Measurements from ENCODE around the gene GORASP2.

GORASP2 gene

DNA sequence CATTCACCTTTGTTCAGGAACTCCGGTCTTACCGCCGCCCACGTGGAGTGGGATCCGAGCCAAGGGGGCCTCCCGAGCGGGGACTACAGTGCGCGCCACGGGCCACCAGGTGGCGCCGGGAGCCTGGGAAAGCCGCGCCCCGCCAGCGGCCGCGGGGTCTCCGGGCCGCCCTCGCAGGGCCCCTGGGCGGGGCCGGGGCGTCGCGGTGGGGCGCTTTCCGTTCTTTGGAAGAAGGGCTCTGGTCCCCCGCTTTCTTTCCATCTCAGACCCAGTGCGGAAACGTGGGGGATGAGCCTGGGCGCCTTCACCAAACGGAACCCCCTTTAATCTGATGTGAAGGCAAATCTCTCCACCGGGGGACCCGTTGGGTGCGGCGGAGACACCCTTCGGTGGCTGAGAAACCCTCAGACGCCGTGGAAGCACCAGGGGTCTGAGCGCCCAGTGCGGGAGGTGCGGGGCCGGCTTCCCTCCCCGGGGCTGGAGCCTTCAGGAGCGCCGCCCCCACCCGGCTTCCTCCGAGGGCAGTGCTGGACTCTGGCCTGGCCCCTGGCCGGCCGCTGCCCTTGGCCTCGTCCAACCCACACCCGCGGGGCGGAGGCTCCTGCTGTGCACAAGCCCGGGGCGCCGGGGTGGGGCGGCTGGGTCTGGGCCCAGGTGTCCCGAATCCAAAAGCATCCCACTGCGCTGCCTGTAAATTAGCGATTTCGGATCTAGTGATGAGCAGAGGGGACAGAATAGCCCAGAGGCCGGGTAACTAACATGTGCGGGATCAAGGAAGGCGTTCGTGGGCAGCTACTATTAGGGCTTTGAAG, 44.6 kb downstream of the GORASP2 start (continued):
- TF ChIP-seq WT1 (tag by site-specific recombination; IDR thresholded peaks at IDR 0.05) (no peak), ZBTB20 (tag by site-specific recombination; IDR thresholded peaks at IDR 0.05) (no peak), ZNF239 (tag by site-specific recombination; IDR thresholded peaks at IDR 0.05) (no peak), ZNF654 (tag by site-specific recombination; IDR thresholded peaks at IDR 0.05; ENCODE audit: low read depth) (peak; percentile 61), ZSCAN30 (tag by site-specific recombination; IDR thresholded peaks at IDR 0.05) (0 out of 2 replicates have a peak, but pooled peaks have one; percentile 52), OVOL3 (tag by site-specific recombination; IDR thresholded peaks at IDR 0.05) (no peak), ZNF266 (tag by site-specific recombination; IDR thresholded peaks at IDR 0.05; ENCODE audit: low read depth) (no peak), ZFP69B (tag by site-specific recombination; IDR thresholded peaks at IDR 0.05) (no peak), ZNF548 (tag by site-specific recombination; IDR thresholded peaks at IDR 0.05) (no peak), ZNF585B (tag by site-specific recombination; IDR thresholded peaks at IDR 0.05) (no peak), ZSCAN16 (tag by site-specific recombination; IDR thresholded peaks at IDR 0.05) (no peak), OSR2 (tag by site-specific recombination; IDR thresholded peaks at IDR 0.05) (no peak), YY2 (tag by site-specific recombination; IDR thresholded peaks at IDR 0.05) (no peak), ZNF221 (tag by site-specific recombination; IDR thresholded peaks at IDR 0.05; ENCODE audit: borderline replicate concordance) (no peak), KLF7 (tag by site-specific recombination; IDR thresholded peaks at IDR 0.05; ENCODE audit: borderline replicate concordance) (no peak), SP3 (tag by site-specific recombination; IDR thresholded peaks at IDR 0.05) (peak; percentile 32; the same call in 1 of the 2 replicates), ZNF140 (tag by site-specific recombination; IDR thresholded peaks at IDR 0.05) (no peak), ZNF777 (tag by site-specific recombination; IDR thresholded peaks at IDR 0.05; ENCODE audit: borderline replicate concordance) (no peak), GLIS1 (tag by site-specific recombination; IDR thresholded peaks at IDR 0.05) (peak; percentile 42; the same call in 1 of the 2 replicates), ZNF544 (tag by site-specific recombination; IDR thresholded peaks at IDR 0.05) (no peak)
- TF ChIP-seq, protein P1, sequence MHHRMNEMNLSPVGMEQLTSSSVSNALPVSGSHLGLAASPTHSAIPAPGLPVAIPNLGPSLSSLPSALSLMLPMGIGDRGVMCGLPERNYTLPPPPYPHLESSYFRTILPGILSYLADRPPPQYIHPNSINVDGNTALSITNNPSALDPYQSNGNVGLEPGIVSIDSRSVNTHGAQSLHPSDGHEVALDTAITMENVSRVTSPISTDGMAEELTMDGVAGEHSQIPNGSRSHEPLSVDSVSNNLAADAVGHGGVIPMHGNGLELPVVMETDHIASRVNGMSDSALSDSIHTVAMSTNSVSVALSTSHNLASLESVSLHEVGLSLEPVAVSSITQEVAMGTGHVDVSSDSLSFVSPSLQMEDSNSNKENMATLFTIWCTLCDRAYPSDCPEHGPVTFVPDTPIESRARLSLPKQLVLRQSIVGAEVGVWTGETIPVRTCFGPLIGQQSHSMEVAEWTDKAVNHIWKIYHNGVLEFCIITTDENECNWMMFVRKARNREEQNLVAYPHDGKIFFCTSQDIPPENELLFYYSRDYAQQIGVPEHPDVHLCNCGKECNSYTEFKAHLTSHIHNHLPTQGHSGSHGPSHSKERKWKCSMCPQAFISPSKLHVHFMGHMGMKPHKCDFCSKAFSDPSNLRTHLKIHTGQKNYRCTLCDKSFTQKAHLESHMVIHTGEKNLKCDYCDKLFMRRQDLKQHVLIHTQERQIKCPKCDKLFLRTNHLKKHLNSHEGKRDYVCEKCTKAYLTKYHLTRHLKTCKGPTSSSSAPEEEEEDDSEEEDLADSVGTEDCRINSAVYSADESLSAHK (tag by site-specific recombination; IDR thresholded peaks at IDR 0.05): no peak
- TF ChIP-seq, protein P2, sequence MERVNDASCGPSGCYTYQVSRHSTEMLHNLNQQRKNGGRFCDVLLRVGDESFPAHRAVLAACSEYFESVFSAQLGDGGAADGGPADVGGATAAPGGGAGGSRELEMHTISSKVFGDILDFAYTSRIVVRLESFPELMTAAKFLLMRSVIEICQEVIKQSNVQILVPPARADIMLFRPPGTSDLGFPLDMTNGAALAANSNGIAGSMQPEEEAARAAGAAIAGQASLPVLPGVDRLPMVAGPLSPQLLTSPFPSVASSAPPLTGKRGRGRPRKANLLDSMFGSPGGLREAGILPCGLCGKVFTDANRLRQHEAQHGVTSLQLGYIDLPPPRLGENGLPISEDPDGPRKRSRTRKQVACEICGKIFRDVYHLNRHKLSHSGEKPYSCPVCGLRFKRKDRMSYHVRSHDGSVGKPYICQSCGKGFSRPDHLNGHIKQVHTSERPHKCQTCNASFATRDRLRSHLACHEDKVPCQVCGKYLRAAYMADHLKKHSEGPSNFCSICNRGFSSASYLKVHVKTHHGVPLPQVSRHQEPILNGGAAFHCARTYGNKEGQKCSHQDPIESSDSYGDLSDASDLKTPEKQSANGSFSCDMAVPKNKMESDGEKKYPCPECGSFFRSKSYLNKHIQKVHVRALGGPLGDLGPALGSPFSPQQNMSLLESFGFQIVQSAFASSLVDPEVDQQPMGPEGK (tag by site-specific recombination; IDR thresholded peaks at IDR 0.05): peak; percentile 49; the same call in 1 of the 2 replicates
- TF ChIP-seq, protein P3, sequence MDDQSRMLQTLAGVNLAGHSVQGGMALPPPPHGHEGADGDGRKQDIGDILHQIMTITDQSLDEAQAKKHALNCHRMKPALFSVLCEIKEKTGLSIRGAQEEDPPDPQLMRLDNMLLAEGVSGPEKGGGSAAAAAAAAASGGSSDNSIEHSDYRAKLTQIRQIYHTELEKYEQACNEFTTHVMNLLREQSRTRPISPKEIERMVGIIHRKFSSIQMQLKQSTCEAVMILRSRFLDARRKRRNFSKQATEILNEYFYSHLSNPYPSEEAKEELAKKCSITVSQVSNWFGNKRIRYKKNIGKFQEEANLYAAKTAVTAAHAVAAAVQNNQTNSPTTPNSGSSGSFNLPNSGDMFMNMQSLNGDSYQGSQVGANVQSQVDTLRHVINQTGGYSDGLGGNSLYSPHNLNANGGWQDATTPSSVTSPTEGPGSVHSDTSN (CRISPR knock-in tag; IDR thresholded peaks at IDR 0.05): peak; percentile 44; the same call in 1 of the 2 replicates
- TF ChIP-seq, protein P4, sequence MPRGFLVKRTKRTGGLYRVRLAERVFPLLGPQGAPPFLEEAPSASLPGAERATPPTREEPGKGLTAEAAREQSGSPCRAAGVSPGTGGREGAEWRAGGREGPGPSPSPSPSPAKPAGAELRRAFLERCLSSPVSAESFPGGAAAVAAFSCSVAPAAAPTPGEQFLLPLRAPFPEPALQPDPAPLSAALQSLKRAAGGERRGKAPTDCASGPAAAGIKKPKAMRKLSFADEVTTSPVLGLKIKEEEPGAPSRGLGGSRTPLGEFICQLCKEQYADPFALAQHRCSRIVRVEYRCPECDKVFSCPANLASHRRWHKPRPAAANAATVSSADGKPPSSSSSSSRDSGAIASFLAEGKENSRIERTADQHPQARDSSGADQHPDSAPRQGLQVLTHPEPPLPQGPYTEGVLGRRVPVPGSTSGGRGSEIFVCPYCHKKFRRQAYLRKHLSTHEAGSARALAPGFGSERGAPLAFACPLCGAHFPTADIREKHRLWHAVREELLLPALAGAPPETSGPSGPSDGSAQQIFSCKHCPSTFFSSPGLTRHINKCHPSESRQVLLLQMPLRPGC (tag by site-specific recombination; IDR thresholded peaks at IDR 0.05): no peak
- TF ChIP-seq, protein P5, sequence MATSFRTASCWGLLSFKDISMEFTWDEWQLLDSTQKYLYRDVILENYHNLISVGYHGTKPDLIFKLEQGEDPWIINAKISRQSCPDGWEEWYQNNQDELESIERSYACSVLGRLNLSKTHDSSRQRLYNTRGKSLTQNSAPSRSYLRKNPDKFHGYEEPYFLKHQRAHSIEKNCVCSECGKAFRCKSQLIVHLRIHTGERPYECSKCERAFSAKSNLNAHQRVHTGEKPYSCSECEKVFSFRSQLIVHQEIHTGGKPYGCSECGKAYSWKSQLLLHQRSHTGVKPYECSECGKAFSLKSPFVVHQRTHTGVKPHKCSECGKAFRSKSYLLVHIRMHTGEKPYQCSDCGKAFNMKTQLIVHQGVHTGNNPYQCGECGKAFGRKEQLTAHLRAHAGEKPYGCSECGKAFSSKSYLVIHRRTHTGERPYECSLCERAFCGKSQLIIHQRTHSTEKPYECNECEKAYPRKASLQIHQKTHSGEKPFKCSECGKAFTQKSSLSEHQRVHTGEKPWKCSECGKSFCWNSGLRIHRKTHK (tag by site-specific recombination; IDR thresholded peaks at IDR 0.05): no peak
- TF ChIP-seq, protein P6, sequence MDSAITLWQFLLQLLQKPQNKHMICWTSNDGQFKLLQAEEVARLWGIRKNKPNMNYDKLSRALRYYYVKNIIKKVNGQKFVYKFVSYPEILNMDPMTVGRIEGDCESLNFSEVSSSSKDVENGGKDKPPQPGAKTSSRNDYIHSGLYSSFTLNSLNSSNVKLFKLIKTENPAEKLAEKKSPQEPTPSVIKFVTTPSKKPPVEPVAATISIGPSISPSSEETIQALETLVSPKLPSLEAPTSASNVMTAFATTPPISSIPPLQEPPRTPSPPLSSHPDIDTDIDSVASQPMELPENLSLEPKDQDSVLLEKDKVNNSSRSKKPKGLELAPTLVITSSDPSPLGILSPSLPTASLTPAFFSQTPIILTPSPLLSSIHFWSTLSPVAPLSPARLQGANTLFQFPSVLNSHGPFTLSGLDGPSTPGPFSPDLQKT (IDR thresholded peaks at IDR 0.05; ENCODE audit: borderline replicate concordance, low read depth, low read length): no peak
- TF ChIP-seq, protein P7, sequence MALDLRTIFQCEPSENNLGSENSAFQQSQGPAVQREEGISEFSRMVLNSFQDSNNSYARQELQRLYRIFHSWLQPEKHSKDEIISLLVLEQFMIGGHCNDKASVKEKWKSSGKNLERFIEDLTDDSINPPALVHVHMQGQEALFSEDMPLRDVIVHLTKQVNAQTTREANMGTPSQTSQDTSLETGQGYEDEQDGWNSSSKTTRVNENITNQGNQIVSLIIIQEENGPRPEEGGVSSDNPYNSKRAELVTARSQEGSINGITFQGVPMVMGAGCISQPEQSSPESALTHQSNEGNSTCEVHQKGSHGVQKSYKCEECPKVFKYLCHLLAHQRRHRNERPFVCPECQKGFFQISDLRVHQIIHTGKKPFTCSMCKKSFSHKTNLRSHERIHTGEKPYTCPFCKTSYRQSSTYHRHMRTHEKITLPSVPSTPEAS (tag by site-specific recombination; IDR thresholded peaks at IDR 0.05): no peak
